Sigmoid colon (tissue), 7 donors: ENCODE data around the gene ICAM3. TPM values are rescaled to one million over a fixed set of nuclear protein-coding genes. Genes with fewer than 3 reads are reported as not detected.

Source experiments
- DNase-seq: peaks from one replicate; pipeline ENCODE4 v3.0.0-alpha.2; 2019
- H3K27ac ChIP-seq, 4 donors: fragments of 200-600 bp; sonication (generic); one replicate each; pipeline ENCODE4 v1.5.1; 2016 to 2019; ENCODE audit warnings: mild to moderate bottlenecking in 1 of 4
- H3K27me3 ChIP-seq, 3 donors: fragments of 200-600 bp; sonication (generic); one replicate each; pipeline ENCODE4 v1.5.1; 2019; ENCODE audit warnings: mild to moderate bottlenecking in 1 of 3
- H3K36me3 ChIP-seq, 4 donors: fragments of 200-600 bp; sonication (generic); one replicate each; pipeline ENCODE4 v1.5.1; 2016 to 2019
- H3K4me1 ChIP-seq, 4 donors: fragments of 200-600 bp; sonication (generic); one replicate each; pipeline ENCODE4 v1.5.1; 2017 to 2019
- H3K4me3 ChIP-seq, 4 donors: fragments of 200-600 bp; sonication (generic); one replicate each; pipeline ENCODE4 v1.5.1; 2017 to 2019; ENCODE audit warnings: mild to moderate bottlenecking in 2 of 4, moderate library complexity in 1 of 4
- H3K9me3 ChIP-seq, 4 donors: fragments of 200-600 bp in 3 of 4; sonication (generic) in 3 of 4; one replicate each; pipeline versions ENCODE4 v1.5.1 to v1.6.1; 2013 to 2019
- EP300 ChIP-seq, 4 donors: sonication (generic); formaldehyde crosslinking; IDR thresholded peaks; one replicate each; pipeline ENCODE4 v1.6.1; 2017; ENCODE audit warnings: antibody characterized with exemption in 4 of 4
- POLR2A ChIP-seq, 2 donors: fragments of 450-650 bp; IDR thresholded peaks; one replicate each; pipeline ENCODE4 v1.6.1; 2016; ENCODE audit warnings: antibody characterized with exemption in 2 of 2, mild to moderate bottlenecking in 2 of 2, moderate library complexity in 2 of 2
- POLR2AphosphoS5 ChIP-seq, 4 donors: sonication (generic); formaldehyde crosslinking; IDR thresholded peaks; one replicate each; pipeline ENCODE4 v1.6.1; 2017; ENCODE audit warnings: antibody characterized with exemption in 4 of 4
- WGBS, 2 donors: extraction: QIAGEN DNeasy Blood & Tissue Kit; methylation state at CpG; one replicate each; pipeline ENCODE4 v1.1.7; 2013; 5-methylcytosine and 5-hydroxymethylcytosine counted together
- intact Hi-C: fragments of 100-400 bp; cut with DNase I; formaldehyde crosslinking; loops from one replicate; pipeline ENCODE4 v1.15.1; 2023
- polyA plus RNA-seq, 3 donors: library from polyadenylated mRNA; stranded (reverse); fragments of 200-250 nt; gene quantifications; one replicate each; pipeline ENCODE4 v1.2.3, GENCODE V29; 2013
- total RNA-seq, 4 donors: library from RNA; depleted of rRNA; stranded (reverse); fragments of >200 nt; gene quantifications; one replicate each; pipeline ENCODE4 v1.1.0, GENCODE V29; 2016
- TF ChIP-seq, protein P1 (sequence below), 4 experiments: fragments of 450-650 bp in 3 of 4; fragments of 200-600 bp in 1 of 4; IDR thresholded peaks; one replicate each; pipeline ENCODE4 v1.5.1; 2016 to 2019; ENCODE audit warnings: antibody characterized with exemption in 4 of 4, mild to moderate bottlenecking in 3 of 4, moderate library complexity in 2 of 4
- donor health status: healthy with polysubstance abuse.
- donor health status: Bipolar disorder and iron deficiency.
- donor health status: healthy.

Gene ICAM3
- total and polyA plus RNA-seq, 7 donors: 1.9 to 45.2 (median 4.2) TPM

GRCh38 chr19:10327793-10328192 lies 11.6 kb downstream of the ICAM3 start:
- H3K36me3 ChIP-seq: peaks cover 42 to 80% (median 70%) of the 10 kb centered on the region in 4 donors
- intact Hi-C loops: no loop called here
- no peaks in the 10 kb centered on the region for H3K9me3 ChIP-seq
- H3K4me1 ChIP-seq: peaks cover 0 to 14% (median 13%) of the 10 kb centered on the region in 4 donors
- TF ChIP-seq POLR2A (IDR thresholded peaks at IDR 0.05) (no peak), POLR2AphosphoS5 (IDR thresholded peaks at IDR 0.05) (no peak), EP300 (IDR thresholded peaks at IDR 0.05) (no peak)
- TF ChIP-seq, protein P1, sequence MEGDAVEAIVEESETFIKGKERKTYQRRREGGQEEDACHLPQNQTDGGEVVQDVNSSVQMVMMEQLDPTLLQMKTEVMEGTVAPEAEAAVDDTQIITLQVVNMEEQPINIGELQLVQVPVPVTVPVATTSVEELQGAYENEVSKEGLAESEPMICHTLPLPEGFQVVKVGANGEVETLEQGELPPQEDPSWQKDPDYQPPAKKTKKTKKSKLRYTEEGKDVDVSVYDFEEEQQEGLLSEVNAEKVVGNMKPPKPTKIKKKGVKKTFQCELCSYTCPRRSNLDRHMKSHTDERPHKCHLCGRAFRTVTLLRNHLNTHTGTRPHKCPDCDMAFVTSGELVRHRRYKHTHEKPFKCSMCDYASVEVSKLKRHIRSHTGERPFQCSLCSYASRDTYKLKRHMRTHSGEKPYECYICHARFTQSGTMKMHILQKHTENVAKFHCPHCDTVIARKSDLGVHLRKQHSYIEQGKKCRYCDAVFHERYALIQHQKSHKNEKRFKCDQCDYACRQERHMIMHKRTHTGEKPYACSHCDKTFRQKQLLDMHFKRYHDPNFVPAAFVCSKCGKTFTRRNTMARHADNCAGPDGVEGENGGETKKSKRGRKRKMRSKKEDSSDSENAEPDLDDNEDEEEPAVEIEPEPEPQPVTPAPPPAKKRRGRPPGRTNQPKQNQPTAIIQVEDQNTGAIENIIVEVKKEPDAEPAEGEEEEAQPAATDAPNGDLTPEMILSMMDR (IDR thresholded peaks at IDR 0.05): no peak
- no peaks in the 10 kb centered on the region for H3K27me3 ChIP-seq
- 80 to 93% methylated on average over 7 of the region's 7 CpGs for WGBS, 2 donors
- H3K27ac ChIP-seq: no peak overlapping the region
- DNase-seq: no peak
- H3K4me3 ChIP-seq: no peak overlapping the region

DNA sequence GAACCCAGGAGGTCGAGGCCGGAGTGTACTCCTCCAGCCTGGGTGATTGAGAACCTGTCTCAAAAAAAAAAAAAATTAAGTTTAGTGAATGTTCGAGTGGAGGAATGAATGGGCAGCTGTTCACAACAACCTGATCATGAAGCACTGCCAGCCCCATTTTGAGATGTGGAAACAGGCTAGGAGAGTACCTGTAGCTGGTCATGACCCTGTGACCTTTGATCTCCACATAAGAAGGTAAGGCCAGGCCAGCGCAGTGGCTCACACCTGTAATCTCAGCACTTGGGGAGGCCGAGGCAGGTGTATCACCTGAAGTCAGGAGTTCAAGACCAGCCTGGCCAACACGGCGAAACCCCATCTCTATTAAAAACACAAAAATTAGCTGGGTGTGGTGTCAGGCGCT lies 13.7 kb downstream of the ICAM3 start:
- intact Hi-C loops: no loop called here
- TF ChIP-seq, protein P1 (IDR thresholded peaks at IDR 0.05): no peak
- TF ChIP-seq POLR2AphosphoS5 (IDR thresholded peaks at IDR 0.05) (no peak), POLR2A (IDR thresholded peaks at IDR 0.05) (no peak), EP300 (IDR thresholded peaks at IDR 0.05) (no peak)
- no peak for DNase-seq
- no peaks in the 10 kb centered on the region for H3K4me1 ChIP-seq
- H3K9me3 ChIP-seq: no peaks in the 10 kb centered on the region
- WGBS, 2 donors: 86 to 93% methylated on average over 8 of the region's 8 CpGs
- no peak overlapping the region for H3K27ac ChIP-seq
- H3K36me3 ChIP-seq: peaks cover 55 to 100% (median 89%) of the 10 kb centered on the region in 4 donors
- H3K4me3 ChIP-seq: no peak overlapping the region
- no peaks in the 10 kb centered on the region for H3K27me3 ChIP-seq

GRCh38 chr19:10321874-10322835 lies 17.3 kb downstream of the ICAM3 start:
- Histone ChIP-seq H3K27me3 (no peaks in the 10 kb centered on the region), H3K4me3 (no peak overlapping the region), H3K4me1 (no peaks in the 10 kb centered on the region), H3K9me3 (no peaks in the 10 kb centered on the region), H3K27ac (no peak overlapping the region), H3K36me3 (peaks cover 50 to 100% (median 82%) of the 10 kb centered on the region in 4 donors)
- intact Hi-C loops: no loop called here
- DNase-seq: no peak
- TF ChIP-seq EP300 (IDR thresholded peaks at IDR 0.05): no peak
- TF ChIP-seq, protein P1 (IDR thresholded peaks at IDR 0.05): no peak
- no peak for TF ChIP-seq POLR2AphosphoS5 (IDR thresholded peaks at IDR 0.05)
- no peak for TF ChIP-seq POLR2A (IDR thresholded peaks at IDR 0.05)
- 50 to 79% methylated on average over 19 of the region's 19 CpGs for WGBS, 2 donors

DNA sequence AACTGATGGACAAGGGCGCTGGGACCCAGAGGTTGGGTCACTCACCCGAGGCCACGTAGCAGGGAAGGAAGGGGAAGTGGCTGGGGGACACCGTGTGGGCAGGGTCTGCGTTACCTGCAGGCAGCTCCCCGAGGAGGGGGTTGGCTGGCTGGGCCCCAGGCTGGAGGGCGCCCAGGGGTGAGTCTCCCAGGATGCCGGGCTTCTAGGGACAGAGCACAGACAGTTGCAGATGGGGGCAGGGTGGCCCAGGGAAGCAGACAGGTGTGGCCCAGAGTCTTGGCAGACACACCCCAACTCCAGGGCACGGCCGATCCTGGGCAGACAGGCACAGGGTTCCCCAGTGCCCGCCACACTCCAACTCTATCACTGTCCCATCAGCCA lies 18.0 kb downstream of the ICAM3 start:
- Histone ChIP-seq H3K36me3 (peaks cover 46 to 100% (median 78%) of the 10 kb centered on the region in 4 donors), H3K4me1 (peaks cover 0 to under 1% (median 0%) of the 10 kb centered on the region in 4 donors), H3K27me3 (no peaks in the 10 kb centered on the region), H3K9me3 (no peaks in the 10 kb centered on the region), H3K27ac (no peak overlapping the region), H3K4me3 (no peak overlapping the region)
- WGBS, 2 donors: 29 to 71% methylated on average over 11 of the region's 11 CpGs
- DNase-seq: no peak
- intact Hi-C loops: no loop called here
- no peak for TF ChIP-seq POLR2AphosphoS5 (IDR thresholded peaks at IDR 0.05)
- TF ChIP-seq EP300 (IDR thresholded peaks at IDR 0.05): no peak
- no peak for TF ChIP-seq POLR2A (IDR thresholded peaks at IDR 0.05)
- TF ChIP-seq, protein P1 (IDR thresholded peaks at IDR 0.05): no peak
